HCT116 (cell line): Measurements from ENCODE around the gene SPRYD7. TPM values are rescaled to one million over a fixed set of nuclear protein-coding genes. Genes with fewer than 3 reads are reported as not detected.
"Not testable (repeated sequence)": the region's sequence is repeated elsewhere in the genome, so short reads cannot be mapped to it uniquely, and the experiment has no call there.

Experiments
- ATAC-seq: fragments of 200-7000 bp; cut with Tn5 transposase; 2 replicates; pipeline ENCODE4 v1.9.1; 2020; ENCODE audit warnings: mild to moderate bottlenecking, moderate library complexity
- BruUV-seq: library from RNA; stranded (reverse); fragments of 400-500 nt; replicated peaks from 2 replicates; lab custom pipeline; 2021; lab: Mats Ljungman, UMichigan
- CTCF ChIA-PET: fragments of 300-600 bp; sonication (Branson Sonifier 250); formaldehyde crosslinking; loops from one replicate; lab custom pipeline; 2021; ENCODE audit warnings: antibody characterized with exemption; lab: Charles Lee
- POLR2A ChIA-PET: fragments of 300-600, 350-600 bp; sonication (Branson Sonifier 250); formaldehyde crosslinking; loops from one replicate; lab custom pipeline; 2021; ENCODE audit warnings: antibody characterized with exemption; lab: Charles Lee
- RAD21 ChIA-PET, 2 experiments: fragments of 300-600 bp; sonication (Branson Sonifier 250); formaldehyde crosslinking; loops; one replicate each; lab custom pipeline; 2023; ENCODE audit warnings: low total read pairs in 2 of 2; ENCODE audit not compliant: uncharacterized antibody in 2 of 2, unreplicated experiment in 2 of 2, low non-redundant PET in 1 of 2; lab: Charles Lee
- DNase-seq: peaks from one replicate; pipeline ENCODE4 v3.0.0-alpha.2; 2010; ENCODE audit warnings: low read depth, low spot score
- H2AFZ ChIP-seq: fragments of 200-600 bp; shearing (Covaris generic), sonication (generic); 2 replicates; pipeline ENCODE4 v1.6.1; 2017; ENCODE audit warnings: low read depth, mixed run types, mixed read lengths, antibody characterized with exemption, low read length; ENCODE audit not compliant: poor library complexity, severe bottlenecking
- H3K27ac ChIP-seq: 2 replicates; pipeline ENCODE4 v1.5.1; 2012; ENCODE audit warnings: low read depth, low read length
- H3K27me3 ChIP-seq: fragments of 200-600 bp; sonication (generic); 2 replicates; pipeline ENCODE4 v1.6.1; 2016; ENCODE audit warnings: mixed run types, low read length, mixed read lengths; ENCODE audit not compliant: insufficient read depth
- H3K36me3 ChIP-seq, 2 experiments: fragments of 200-500 bp in 1 of 2; fragments of 200-600 bp in 1 of 2; sonication (Bioruptor generic) in 1 of 2; sonication (generic) in 1 of 2; 2 replicates each; pipeline versions ENCODE4 v1.5.1 to v1.6.1; 2014 to 2016; ENCODE audit warnings: low read length in 2 of 2, inconsistent platforms in 1 of 2, mixed read lengths in 1 of 2, mixed run types in 1 of 2; ENCODE audit not compliant: insufficient read depth in 2 of 2, control insufficient read depth in 1 of 2
- H3K4me1 ChIP-seq, 2 experiments: fragments of 200-600 bp in 1 of 2; sonication (generic) in 1 of 2; 2 replicates each; pipeline versions ENCODE4 v1.5.1 to v1.6.1; 2012 to 2017; ENCODE audit warnings: low read length in 2 of 2, inconsistent platforms in 1 of 2, mild to moderate bottlenecking in 1 of 2, mixed read lengths in 1 of 2, mixed run types in 1 of 2, moderate library complexity in 1 of 2; ENCODE audit not compliant: insufficient read depth in 2 of 2, control insufficient read depth in 1 of 2
- H3K4me2 ChIP-seq: fragments of 200-600 bp; sonication (generic); 2 replicates; pipeline ENCODE4 v1.6.1; 2017; ENCODE audit warnings: mixed run types, low read length, mixed read lengths
- H3K4me3 ChIP-seq, 2 experiments: fragments of 200-600 bp in 1 of 2; sonication (generic) in 1 of 2; replicated peaks in 1 of 2; 2 replicates each; pipeline ENCODE4 v1.5.1; 2011 to 2016; ENCODE audit warnings: low read length in 2 of 2, control low read depth in 1 of 2, low read depth in 1 of 2, mild to moderate bottlenecking in 1 of 2, mixed read lengths in 1 of 2, mixed run types in 1 of 2
- H3K79me2 ChIP-seq: fragments of 200-600 bp; sonication (generic); 2 replicates; pipeline ENCODE4 v1.6.1; 2017; ENCODE audit warnings: mild to moderate bottlenecking, mixed run types, low read length, moderate library complexity, mixed read lengths; ENCODE audit not compliant: insufficient read depth
- H3K9ac ChIP-seq: fragments of 200-600 bp; sonication (generic); 2 replicates; pipeline ENCODE4 v1.6.1; 2016; ENCODE audit warnings: low read length, mixed read lengths
- H3K9me2 ChIP-seq: fragments of 200-600 bp; sonication (generic), shearing (Covaris generic); 2 replicates; pipeline ENCODE4 v1.6.1; 2017; ENCODE audit warnings: mixed run types, mild to moderate bottlenecking, moderate library complexity; ENCODE audit not compliant: insufficient read depth
- H3K9me3 ChIP-seq, 2 experiments: fragments of 200-500 bp in 1 of 2; fragments of 200-600 bp in 1 of 2; sonication (Bioruptor generic) in 1 of 2; sonication (generic) in 1 of 2; 2 replicates each; pipeline ENCODE4 v1.6.1; 2014 to 2017; ENCODE audit warnings: low read length in 2 of 2, mixed read lengths in 2 of 2, inconsistent platforms in 1 of 2, low read depth in 1 of 2, mild to moderate bottlenecking in 1 of 2, mixed run types in 1 of 2, moderate library complexity in 1 of 2; ENCODE audit not compliant: control insufficient read depth in 1 of 2, insufficient read depth in 1 of 2
- H4K20me1 ChIP-seq: fragments of 200-600 bp; sonication (generic), shearing (Covaris generic); 2 replicates; pipeline ENCODE4 v1.6.1; 2017; ENCODE audit warnings: mixed run types, mild to moderate bottlenecking, moderate library complexity; ENCODE audit not compliant: insufficient read depth
- EZH2phosphoT487 ChIP-seq: fragments of 200-600 bp; IDR thresholded peaks from 2 replicates; pipeline ENCODE4 v1.6.1; 2018; ENCODE audit warnings: antibody characterized with exemption, borderline replicate concordance
- FOSL1 ChIP-seq: IDR thresholded peaks from 2 replicates; pipeline ENCODE4 v1.6.1; 2012; ENCODE audit warnings: low read depth
- RAD21 ChIP-seq: IDR thresholded peaks from 2 replicates; pipeline ENCODE4 v1.6.1; 2012; ENCODE audit warnings: low read depth, mild to moderate bottlenecking
- YY1 ChIP-seq: IDR thresholded peaks from 2 replicates; pipeline ENCODE4 v1.6.1; 2011; ENCODE audit warnings: low read length, low read depth, moderate library complexity, mild to moderate bottlenecking; ENCODE audit not compliant: insufficient replicate concordance; ENCODE audit errors: extremely low read depth
- intact Hi-C: fragments of 100-400 bp; cut with micrococcal nuclease; formaldehyde crosslinking; loops from 2 replicates; pipeline ENCODE4 v1.10.0; 2022
- total RNA-seq: library from RNA; stranded (reverse); gene quantifications from one replicate; pipeline ENCODE4 v1.2.1, GENCODE V29; 2021; ENCODE audit not compliant: unreplicated experiment
- TF ChIP-seq, protein P1 (sequence below), 3 experiments: fragments of 200-600 bp in 1 of 3; sonication (generic) in 1 of 3; IDR thresholded peaks in 2 of 3; conservative IDR thresholded peaks in 1 of 3; 2 replicates each; pipeline ENCODE4 v1.5.1; 2012 to 2017; ENCODE audit warnings: low read depth in 2 of 3, low read length in 2 of 3, antibody characterized with exemption in 1 of 3, borderline replicate concordance in 1 of 3, control low read depth in 1 of 3, mild to moderate bottlenecking in 1 of 3, mixed read lengths in 1 of 3, mixed run types in 1 of 3, moderate library complexity in 1 of 3; ENCODE audit not compliant: insufficient read depth in 1 of 3
- TF ChIP-seq, protein P2 (sequence below): IDR thresholded peaks from 2 replicates; pipeline ENCODE4 v1.6.1; 2012

Gene SPRYD7
- total RNA-seq, 1 experiment from 2014 or later: 11.3 TPM

DNA sequence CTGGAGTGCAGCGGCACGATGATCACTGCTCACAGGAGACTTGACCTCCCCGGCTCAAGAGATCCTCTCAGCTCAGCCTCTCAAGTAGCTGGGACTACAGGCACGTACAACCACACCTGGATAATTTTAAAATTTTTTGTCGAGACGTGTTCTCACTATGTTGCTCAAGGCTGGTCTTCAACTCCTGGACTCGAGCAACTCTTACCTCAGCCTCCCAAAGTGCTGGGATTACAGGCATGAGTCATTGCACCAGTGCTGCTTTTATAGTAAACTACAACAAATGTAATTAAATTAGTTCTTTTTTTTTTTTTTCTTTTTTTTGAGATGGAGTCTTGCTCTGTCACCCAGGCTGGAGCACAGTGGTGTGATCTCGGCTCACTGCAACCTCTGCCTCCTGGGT lies 18.0 kb downstream of the SPRYD7 start:
- BruUV-seq, H3K79me2 ChIP-seq, H3K9me3 ChIP-seq, POLR2A ChIA-PET, RAD21 ChIA-PET, H3K27me3 ChIP-seq, H3K4me2 ChIP-seq, H2AFZ ChIP-seq, ATAC-seq, intact Hi-C loops, H3K27ac ChIP-seq, H3K4me3 ChIP-seq, H3K9ac ChIP-seq, H3K4me1 ChIP-seq, CTCF ChIA-PET, DNase-seq, H3K9me2 ChIP-seq, H4K20me1 ChIP-seq: not testable (repeated sequence)
- H3K36me3 ChIP-seq: peaks cover 6 to 11% of the 10 kb centered on the region in 2 experiments; a peak in 3 of 4 replicates

DNA sequence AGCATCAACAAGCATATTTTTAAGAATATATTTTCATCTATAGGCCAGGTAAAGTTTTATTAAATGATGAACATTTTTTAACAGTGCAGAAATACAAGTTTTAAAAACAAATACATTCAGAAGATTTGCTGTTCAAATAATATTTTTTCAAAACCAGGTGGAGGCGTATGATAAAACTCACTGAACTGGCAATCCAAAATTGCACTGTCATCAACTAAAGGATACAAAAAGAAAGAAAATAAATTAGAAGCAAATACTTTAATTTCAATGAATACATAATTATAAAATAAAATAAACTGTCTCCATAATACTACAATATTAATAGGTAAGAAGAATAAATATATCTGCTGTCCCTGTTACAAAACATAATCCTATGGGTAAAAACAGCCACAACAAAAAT lies 21.2 kb downstream of the SPRYD7 start:
- H3K36me3 ChIP-seq: peaks cover 3 to 6% of the 10 kb centered on the region in 2 experiments; a peak in 2 of 4 replicates
- intact Hi-C loops: no loop called here

More for the DNA sequence above, 21.2 kb downstream of the SPRYD7 start:
- no peak for TF ChIP-seq EZH2phosphoT487
- no peak for TF ChIP-seq RAD21
- TF ChIP-seq, protein P1, sequence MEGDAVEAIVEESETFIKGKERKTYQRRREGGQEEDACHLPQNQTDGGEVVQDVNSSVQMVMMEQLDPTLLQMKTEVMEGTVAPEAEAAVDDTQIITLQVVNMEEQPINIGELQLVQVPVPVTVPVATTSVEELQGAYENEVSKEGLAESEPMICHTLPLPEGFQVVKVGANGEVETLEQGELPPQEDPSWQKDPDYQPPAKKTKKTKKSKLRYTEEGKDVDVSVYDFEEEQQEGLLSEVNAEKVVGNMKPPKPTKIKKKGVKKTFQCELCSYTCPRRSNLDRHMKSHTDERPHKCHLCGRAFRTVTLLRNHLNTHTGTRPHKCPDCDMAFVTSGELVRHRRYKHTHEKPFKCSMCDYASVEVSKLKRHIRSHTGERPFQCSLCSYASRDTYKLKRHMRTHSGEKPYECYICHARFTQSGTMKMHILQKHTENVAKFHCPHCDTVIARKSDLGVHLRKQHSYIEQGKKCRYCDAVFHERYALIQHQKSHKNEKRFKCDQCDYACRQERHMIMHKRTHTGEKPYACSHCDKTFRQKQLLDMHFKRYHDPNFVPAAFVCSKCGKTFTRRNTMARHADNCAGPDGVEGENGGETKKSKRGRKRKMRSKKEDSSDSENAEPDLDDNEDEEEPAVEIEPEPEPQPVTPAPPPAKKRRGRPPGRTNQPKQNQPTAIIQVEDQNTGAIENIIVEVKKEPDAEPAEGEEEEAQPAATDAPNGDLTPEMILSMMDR (IDR thresholded peaks at IDR 0.05 in 2 of 3, conservative IDR thresholded peaks at IDR 0.05 in 1 of 3; ENCODE audit: borderline replicate concordance in 1 of 3, insufficient read depth in 1 of 3, low read depth in 2 of 3, low read length in 2 of 3): no peak
- TF ChIP-seq YY1: no peak
- no peak for TF ChIP-seq FOSL1
- TF ChIP-seq, protein P2, sequence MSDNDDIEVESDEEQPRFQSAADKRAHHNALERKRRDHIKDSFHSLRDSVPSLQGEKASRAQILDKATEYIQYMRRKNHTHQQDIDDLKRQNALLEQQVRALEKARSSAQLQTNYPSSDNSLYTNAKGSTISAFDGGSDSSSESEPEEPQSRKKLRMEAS: no peak
- no TSS peak for BruUV-seq
- H3K9ac ChIP-seq: no peak overlapping the region
- ATAC-seq: no peak
- H3K4me1 ChIP-seq: no peaks in the 10 kb centered on the region
- no peaks in the 10 kb centered on the region for H3K79me2 ChIP-seq
- H3K9me2 ChIP-seq: no peaks in the 10 kb centered on the region; the same call in 1 of the 2 replicates
- no peaks in the 10 kb centered on the region for H3K27me3 ChIP-seq
- no peaks in the 10 kb centered on the region for H4K20me1 ChIP-seq
- no peak overlapping the region for H3K27ac ChIP-seq
- ChIA-PET POLR2A (no interaction called here), RAD21 (no interaction called here), CTCF (interaction anchor here (1.2 kb wide), 1 partner anchor 21 kb away, joined by 3 read pairs; the partner anchor contains the start of gene SPRYD7)
- no peak overlapping the region for H3K4me2 ChIP-seq
- H3K9me3 ChIP-seq: no peaks in the 10 kb centered on the region
- no peak overlapping the region for H2AFZ ChIP-seq
- H3K4me3 ChIP-seq: no peak overlapping the region
- DNase-seq: no peak
